ENCODE measurements around the gene IGF2BP2. TPM values are rescaled to one million over a fixed set of nuclear protein-coding genes. Genes with fewer than 3 reads are reported as not detected.

IGF2BP2 gene
- total and polyA plus RNA-seq, 9 of the 15 experiments (the other 6 are each of a cell fraction or from before 2014, with no cell fraction given), result 3.2 to 59.6 (median 30.5) TPM

- TF ChIP-seq RCOR1 (IDR thresholded peaks at IDR 0.05; ENCODE audit: borderline replicate concordance in 1 of 2, low read depth in 2 of 2, low read length in 2 of 2) (no peak; a peak in 1 of 4 replicates), CBX2 (IDR thresholded peaks at IDR 0.05; ENCODE audit: insufficient read depth, low read length, poor library complexity, severe bottlenecking) (no peak), HNRNPH1 (optimal IDR thresholded peaks at IDR 0.05; ENCODE audit: low read depth, low read length) (no peak), KAT7 (CRISPR knock-in tag; IDR thresholded peaks at IDR 0.05; ENCODE audit: borderline replicate concordance) (peak; percentile 89), PHTF2 (CRISPR knock-in tag; IDR thresholded peaks at IDR 0.05) (no peak), TCF15 (CRISPR knock-in tag; IDR thresholded peaks at IDR 0.05) (no peak), RBFOX2 (IDR thresholded peaks at IDR 0.05; ENCODE audit: low read depth, low read length) (peak; percentile 87), ZSCAN32 (CRISPR knock-in tag; IDR thresholded peaks at IDR 0.05) (no peak), KDM5B (IDR thresholded peaks at IDR 0.05; ENCODE audit: insufficient replicate concordance, low read depth, low read length) (peak; percentile 70), DNMT1 (IDR thresholded peaks at IDR 0.05) (no peak), CLOCK (CRISPR knock-in tag; IDR thresholded peaks at IDR 0.05; ENCODE audit: borderline replicate concordance) (no peak), SETDB1 (IDR thresholded peaks at IDR 0.05; ENCODE audit: low read length) (no peak), ZSCAN29 (IDR thresholded peaks at IDR 0.05) (no peak), POU5F1 (IDR thresholded peaks at IDR 0.05; ENCODE audit: borderline replicate concordance, low read depth, low read length, partially characterized antibody) (no peak), ZNF780A (CRISPR knock-in tag; IDR thresholded peaks at IDR 0.05) (no peak), ATF2 (CRISPR knock-in tag; IDR thresholded peaks at IDR 0.05) (no peak), MEF2A (IDR thresholded peaks at IDR 0.05; ENCODE audit: control insufficient read depth, low read depth, low read length) (no peak), HDAC6 (IDR thresholded peaks at IDR 0.05; ENCODE audit: low read depth, low read length) (no peak), BRCA1 (IDR thresholded peaks at IDR 0.05) (no peak), BRCA1 (CRISPR knock-in tag; IDR thresholded peaks at IDR 0.05) (no peak), ZNF347 (CRISPR knock-in tag; IDR thresholded peaks at IDR 0.05; ENCODE audit: low read depth) (no peak)
Measured at GRCh38 chr3:185825639-185826481, 1.0 kb upstream of the IGF2BP2 start (continued).
